Caco-2 (cell line): ENCODE measurements around the gene FOXP1. TPM values are rescaled to one million over a fixed set of nuclear protein-coding genes. Genes with fewer than 3 reads are reported as not detected.

Experiments used
- BruUV-seq: library from RNA; stranded (reverse); fragments of 400-500 nt; replicated peaks from 2 replicates; lab custom pipeline; 2021; lab: Mats Ljungman, UMichigan
- CTCF ChIA-PET: fragments of 300-600 bp; sonication (Branson Sonifier 250); formaldehyde crosslinking; loops from one replicate; lab custom pipeline; 2022; ENCODE audit warnings: antibody characterized with exemption; lab: Charles Lee
- POLR2A ChIA-PET: fragments of 300-600 bp; sonication (Branson Sonifier 250); formaldehyde crosslinking; loops from one replicate; lab custom pipeline; 2022; ENCODE audit warnings: antibody characterized with exemption; lab: Charles Lee
- DNase-seq, 2 experiments: peaks; one replicate each; pipeline versions ENCODE4 v3.0.0 to v3.0.0-alpha.2; 2020 to 2022
- H3K27me3 ChIP-seq: replicated peaks from 2 replicates; pipeline ENCODE4 v1.6.0; 2011; ENCODE audit warnings: low read length; ENCODE audit not compliant: control insufficient read depth, insufficient read depth
- H3K36me3 ChIP-seq: 2 replicates; pipeline ENCODE4 v1.5.1; 2011; ENCODE audit warnings: low read length; ENCODE audit not compliant: control insufficient read depth, insufficient read depth
- H3K4me1 ChIP-seq: fragments of 250-450 bp; sonication (Bioruptor Pico); 2 replicates; pipeline ENCODE4 v1.5.1; 2020; ENCODE audit warnings: mild to moderate bottlenecking
- H3K4me3 ChIP-seq: 2 replicates; pipeline ENCODE4 v1.5.1; 2011; ENCODE audit warnings: low read depth, mild to moderate bottlenecking, control low read depth, low read length
- H3K9me3 ChIP-seq: fragments of 250-450 bp; sonication (Bioruptor Pico); 2 replicates; pipeline ENCODE4 v1.5.1; 2020; ENCODE audit warnings: mild to moderate bottlenecking, moderate library complexity
- H3K27ac Mint-ChIP-seq: one replicate; pipeline ENCODE4 v1.8.0; 2022; ENCODE audit warnings: mixed read lengths; ENCODE audit not compliant: unreplicated experiment
- H3K27me3 Mint-ChIP-seq: one replicate; pipeline ENCODE4 v1.8.0; 2022; ENCODE audit warnings: mixed read lengths; ENCODE audit not compliant: insufficient read depth, unreplicated experiment
- H3K36me3 Mint-ChIP-seq: one replicate; pipeline ENCODE4 v1.8.0; 2022; ENCODE audit warnings: mild to moderate bottlenecking, mixed read lengths; ENCODE audit not compliant: insufficient read depth, unreplicated experiment
- H3K4me1 Mint-ChIP-seq: one replicate; pipeline ENCODE4 v1.8.0; 2022; ENCODE audit warnings: low read depth, mixed read lengths; ENCODE audit not compliant: unreplicated experiment
- H3K4me3 Mint-ChIP-seq: one replicate; pipeline ENCODE4 v1.8.0; 2022; ENCODE audit warnings: mild to moderate bottlenecking, moderate library complexity, mixed read lengths; ENCODE audit not compliant: unreplicated experiment
- H3K9me3 Mint-ChIP-seq: one replicate; pipeline ENCODE4 v1.8.0; 2022; ENCODE audit warnings: mixed read lengths; ENCODE audit not compliant: unreplicated experiment
- CTCF ChIP-seq, 2 experiments: fragments of 200-600 bp in 1 of 2; IDR thresholded peaks; 1 replicate in 1 of 2; 2 replicates in 1 of 2; pipeline versions ENCODE4 v1.5.1 to v1.8.0; 2011 to 2022; ENCODE audit warnings: antibody characterized with exemption in 1 of 2, control low read depth in 1 of 2, inconsistent platforms in 1 of 2, low read depth in 1 of 2, low read length in 1 of 2, mild to moderate bottlenecking in 1 of 2, moderate library complexity in 1 of 2; ENCODE audit not compliant: insufficient read depth in 1 of 2, severe bottlenecking in 1 of 2, unreplicated experiment in 1 of 2
- intact Hi-C: fragments of 100-400 bp; cut with micrococcal nuclease; formaldehyde crosslinking; loops from one replicate; pipeline ENCODE4 v1.10.0; 2022; ENCODE audit not compliant: unreplicated experiment
- total RNA-seq: library from RNA; stranded (reverse); gene quantifications from 2 replicates; pipeline ENCODE4 v1.2.3, GENCODE V29; 2022

FOXP1 gene
- total RNA-seq, 1 experiment from 2014 or later: 131 TPM

- Mint-ChIP-seq H3K36me3 (peaks cover 17% of the 10 kb centered on the region), H3K4me1 (no peaks in the 10 kb centered on the region), H3K9me3 (no peaks in the 10 kb centered on the region), H3K27ac (no peak overlapping the region), H3K27me3 (no peaks in the 10 kb centered on the region), H3K4me3 (no peak overlapping the region)
- intact Hi-C loops: no loop called here
- POLR2A ChIA-PET: no interaction called here
- Histone ChIP-seq H3K4me1 (no peaks in the 10 kb centered on the region), H3K4me3 (no peak overlapping the region), H3K27me3 (no peaks in the 10 kb centered on the region), H3K9me3 (no peaks in the 10 kb centered on the region), H3K36me3 (no peaks in the 10 kb centered on the region; the same call in 1 of the 2 replicates)
- TF ChIP-seq CTCF (IDR thresholded peaks at IDR 0.05; ENCODE audit: insufficient read depth in 1 of 2, low read depth in 1 of 2, low read length in 1 of 2, severe bottlenecking in 1 of 2, unreplicated experiment in 1 of 2): no peak
- BruUV-seq: no TSS peak
- DNase-seq: no peak
- CTCF ChIA-PET: no interaction called here
These were observed 19.7 kb downstream of the FOXP1 start for GRCh38 chr3:71563827-71564226.

- Mint-ChIP-seq H3K4me3 (no peak overlapping the region), H3K27me3 (no peaks in the 10 kb centered on the region), H3K9me3 (no peaks in the 10 kb centered on the region), H3K27ac (no peak overlapping the region), H3K36me3 (peaks cover 17% of the 10 kb centered on the region), H3K4me1 (no peaks in the 10 kb centered on the region)
- no TSS peak for BruUV-seq
- no peak for TF ChIP-seq CTCF (IDR thresholded peaks at IDR 0.05; ENCODE audit: insufficient read depth in 1 of 2, low read depth in 1 of 2, low read length in 1 of 2, severe bottlenecking in 1 of 2, unreplicated experiment in 1 of 2)
- no peaks in the 10 kb centered on the region for H3K27me3 ChIP-seq
- DNase-seq: no peak
- no peaks in the 10 kb centered on the region for H3K4me1 ChIP-seq
- ChIA-PET POLR2A (no interaction called here), CTCF (no interaction called here)
- no peaks in the 10 kb centered on the region for H3K9me3 ChIP-seq
- intact Hi-C loops: no loop called here
- no peak overlapping the region for H3K4me3 ChIP-seq
- no peaks in the 10 kb centered on the region; the same call in 1 of the 2 replicates for H3K36me3 ChIP-seq
These were observed 20.6 kb downstream of the FOXP1 start for GRCh38 chr3:71562938-71563337.

DNA sequence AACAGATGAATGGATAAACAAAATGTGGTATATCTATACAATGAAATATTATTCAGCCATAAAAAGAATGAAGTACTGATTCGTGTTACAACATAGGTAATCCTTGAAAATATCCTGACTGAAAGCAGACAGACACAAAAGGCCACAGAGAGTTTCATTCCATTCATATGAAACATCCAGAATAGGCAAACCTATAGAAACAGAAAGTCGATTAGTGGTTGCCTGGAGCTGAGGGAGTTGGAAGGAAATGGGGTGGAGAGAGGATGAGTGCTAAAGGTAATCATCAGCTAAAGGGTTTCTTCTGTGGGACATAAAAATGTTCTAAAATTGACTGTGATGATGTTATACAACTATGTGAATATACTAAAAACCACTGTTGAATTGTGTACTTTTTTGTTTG, 22.9 kb downstream of the FOXP1 start:
- ChIA-PET POLR2A (no interaction called here), CTCF (no interaction called here)
- Histone ChIP-seq H3K36me3 (no peaks in the 10 kb centered on the region; the same call in 1 of the 2 replicates), H3K4me3 (no peak overlapping the region), H3K27me3 (no peaks in the 10 kb centered on the region), H3K9me3 (no peaks in the 10 kb centered on the region), H3K4me1 (no peaks in the 10 kb centered on the region)
- H3K27ac Mint-ChIP-seq: no peak overlapping the region
- H3K27me3 Mint-ChIP-seq: no peaks in the 10 kb centered on the region
- peaks cover 15% of the 10 kb centered on the region for H3K36me3 Mint-ChIP-seq
- BruUV-seq: no TSS peak
- TF ChIP-seq CTCF (IDR thresholded peaks at IDR 0.05; ENCODE audit: insufficient read depth in 1 of 2, low read depth in 1 of 2, low read length in 1 of 2, severe bottlenecking in 1 of 2, unreplicated experiment in 1 of 2): no peak
- no peak overlapping the region for H3K4me3 Mint-ChIP-seq
- H3K9me3 Mint-ChIP-seq: no peaks in the 10 kb centered on the region
- H3K4me1 Mint-ChIP-seq: no peaks in the 10 kb centered on the region
- intact Hi-C loops: no loop called here
- DNase-seq: no peak
